ENCODE data around the gene TSC2.

The TSC2 gene

DNA sequence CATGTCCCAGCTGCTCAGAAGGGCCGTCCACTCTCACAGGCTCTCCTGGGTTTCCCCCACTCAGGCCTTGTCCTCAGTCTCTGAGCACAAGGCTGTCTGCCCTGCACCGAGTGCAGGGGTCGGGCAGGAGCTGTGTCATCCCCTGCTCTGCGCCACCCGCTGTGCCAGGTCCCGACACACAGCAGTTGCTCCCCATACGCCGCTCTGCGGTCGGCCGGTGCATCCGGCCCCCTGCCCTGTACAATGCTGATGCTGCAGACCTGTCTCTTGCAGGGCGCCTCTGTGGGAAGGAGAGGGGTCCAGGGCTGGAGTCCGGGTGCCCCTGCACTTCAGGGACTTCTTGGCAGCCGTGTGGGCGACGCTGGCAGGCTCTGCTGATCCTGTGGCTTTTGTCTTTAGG lies 6.1 kb downstream of the TSC2 start:
- Histone ChIP-seq H3K36me3 (replicated peaks) (peaks cover 18% of the 10 kb centered on the region), H3K9me3 (no peaks in the 10 kb centered on the region), H3K4me3 (no peak overlapping the region), H3K4me1 (no peaks in the 10 kb centered on the region; the same call in 1 of the 2 replicates), H3K27me3 (ENCODE audit: low read depth) (no peaks in the 10 kb centered on the region)
- no peak for DNase-seq (ENCODE audit: low spot score in 2 of 2)
- in situ Hi-C loops (cut with MboI; ENCODE audit: low sequenced_read_pairs) = no loop called here

DNA sequence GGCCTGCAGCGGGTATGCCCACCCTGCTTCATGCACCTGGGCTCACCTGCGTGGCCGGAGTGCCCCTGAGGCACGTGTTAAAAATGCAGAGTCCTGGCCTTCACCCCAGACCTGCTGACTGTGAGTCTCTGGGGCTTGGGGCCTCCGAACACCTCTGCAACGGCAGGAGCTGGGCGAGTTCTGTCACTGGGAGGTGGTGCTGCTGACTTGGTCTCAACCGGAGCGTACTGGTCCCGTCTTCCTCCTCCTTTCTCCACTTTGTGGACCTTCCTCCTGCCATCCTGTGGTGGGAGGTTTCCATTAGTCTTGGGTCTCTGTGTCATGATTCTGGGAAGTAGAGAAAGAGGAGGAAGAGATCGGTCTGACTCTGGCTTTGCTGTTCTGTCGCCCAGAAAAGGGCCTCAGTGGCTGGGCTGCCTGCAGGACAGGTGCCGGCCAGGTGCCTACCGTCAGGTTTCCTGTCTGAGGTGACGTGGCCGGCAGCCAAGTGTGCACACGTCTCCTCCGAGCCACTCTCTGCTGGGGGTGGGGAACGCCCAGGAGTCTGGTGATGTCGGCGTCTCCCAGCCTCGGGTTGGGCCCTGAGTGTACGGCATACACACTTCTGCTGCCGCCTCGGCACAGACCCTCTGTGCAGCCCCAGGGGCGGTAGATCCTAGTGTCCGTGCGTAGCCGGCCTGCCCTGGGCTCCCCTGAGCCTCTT lies 6.9 kb downstream of the TSC2 start:
- no peaks in the 10 kb centered on the region for H3K27me3 ChIP-seq (ENCODE audit: low read depth)
- in situ Hi-C loops (cut with MboI; ENCODE audit: low sequenced_read_pairs) = no loop called here
- H3K4me3 ChIP-seq = no peak overlapping the region
- no peaks in the 10 kb centered on the region for H3K4me1 ChIP-seq
- no peaks in the 10 kb centered on the region for H3K9me3 ChIP-seq
- no peak for DNase-seq (ENCODE audit: low spot score in 2 of 2)
- peaks cover 18% of the 10 kb centered on the region for H3K36me3 ChIP-seq (replicated peaks)

DNA sequence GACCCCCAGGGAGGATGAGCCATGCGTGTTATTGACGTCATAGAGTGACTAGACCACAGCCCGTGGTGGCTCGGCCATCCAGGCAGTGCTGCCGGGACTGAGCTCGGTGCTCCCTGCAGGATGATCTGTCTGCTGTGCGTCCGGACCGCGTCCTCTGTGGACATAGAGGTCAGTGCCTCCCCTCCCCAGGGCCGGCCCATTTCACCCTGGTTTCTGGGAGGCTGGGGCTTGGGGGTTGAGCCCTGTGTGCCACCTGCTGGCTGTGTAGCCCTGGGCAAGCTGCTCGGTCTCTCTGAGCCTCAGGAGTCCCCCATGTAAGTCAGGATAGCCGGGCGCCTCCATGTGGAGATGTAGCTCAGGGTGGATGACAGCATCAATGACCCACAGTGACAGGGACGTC lies 8.3 kb downstream of the TSC2 start:
- in situ Hi-C loops (cut with MboI; ENCODE audit: low sequenced_read_pairs) = no loop called here
- Histone ChIP-seq H3K27me3 (ENCODE audit: low read depth) (no peaks in the 10 kb centered on the region), H3K4me1 (no peaks in the 10 kb centered on the region), H3K9me3 (no peaks in the 10 kb centered on the region), H3K36me3 (replicated peaks) (peaks cover 18% of the 10 kb centered on the region), H3K4me3 (no peak overlapping the region)
- DNase-seq (ENCODE audit: low spot score in 2 of 2) = no peak

DNA sequence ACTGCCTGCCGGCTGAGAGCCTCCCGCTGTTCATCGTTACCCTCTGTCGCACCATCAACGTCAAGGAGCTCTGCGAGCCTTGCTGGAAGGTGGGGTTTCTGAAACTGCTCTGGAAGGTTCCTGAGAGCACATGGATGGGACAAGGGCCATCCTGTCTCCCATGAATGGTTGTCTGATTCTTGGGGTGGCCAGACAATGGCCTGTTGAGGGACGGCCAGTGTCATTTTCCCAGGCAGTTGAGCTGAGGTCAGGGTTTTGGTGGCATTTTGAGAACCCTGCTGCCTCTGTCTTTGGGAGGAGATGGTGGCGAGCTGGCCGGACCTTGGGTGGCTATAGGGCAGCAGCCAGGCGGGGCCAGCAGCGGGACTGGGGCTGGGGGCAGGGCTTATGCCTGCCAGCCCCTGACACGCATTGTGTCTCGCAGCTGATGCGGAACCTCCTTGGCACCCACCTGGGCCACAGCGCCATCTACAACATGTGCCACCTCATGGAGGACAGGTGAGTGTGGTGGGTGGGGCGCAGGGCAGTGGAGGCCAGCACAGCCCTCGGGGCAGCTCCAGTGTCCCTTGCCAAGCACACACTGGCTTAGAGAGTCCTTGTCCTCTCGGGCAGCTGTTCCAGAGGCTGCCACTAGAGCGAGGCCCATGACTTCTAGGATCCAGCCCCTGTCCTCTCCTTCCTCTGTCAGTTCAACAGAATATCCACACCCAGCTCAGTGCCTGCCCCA lies 9.1 kb downstream of the TSC2 start:
- no peaks in the 10 kb centered on the region for H3K4me1 ChIP-seq
- peaks cover 14% of the 10 kb centered on the region for H3K36me3 ChIP-seq (replicated peaks)
- in situ Hi-C loops (cut with MboI; ENCODE audit: low sequenced_read_pairs) = no loop called here
- no peaks in the 10 kb centered on the region for H3K9me3 ChIP-seq
- no peaks in the 10 kb centered on the region for H3K27me3 ChIP-seq (ENCODE audit: low read depth)
- DNase-seq (ENCODE audit: low spot score in 2 of 2) = no peak
- no peak overlapping the region for H3K4me3 ChIP-seq

DNA sequence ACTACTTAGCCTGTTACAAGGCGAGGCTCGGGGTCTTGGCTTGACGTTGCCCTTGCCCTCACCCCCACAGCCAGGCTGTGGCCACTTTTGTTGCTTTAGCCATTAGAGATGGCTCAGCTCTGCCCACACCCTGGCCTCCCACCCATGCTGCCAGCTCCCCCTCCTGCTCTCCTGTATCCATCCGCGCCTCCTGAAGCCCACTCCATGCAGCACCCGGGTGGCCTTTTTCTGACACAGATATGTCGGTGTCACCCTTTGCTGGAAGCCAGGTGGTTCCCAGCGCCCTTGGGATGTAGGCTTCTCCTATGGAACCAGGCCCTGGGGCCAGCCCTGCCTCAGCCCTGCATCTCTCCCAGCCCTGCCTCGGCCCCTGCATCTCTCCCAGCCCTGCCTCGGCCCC lies 9.7 kb downstream of the TSC2 start:
- Histone ChIP-seq H3K27me3 (ENCODE audit: low read depth) (no peaks in the 10 kb centered on the region), H3K4me1 (no peaks in the 10 kb centered on the region), H3K36me3 (replicated peaks) (peaks cover 17% of the 10 kb centered on the region), H3K4me3 (no peak overlapping the region), H3K9me3 (no peaks in the 10 kb centered on the region)
- DNase-seq (ENCODE audit: low spot score in 2 of 2) = no peak
- in situ Hi-C loops (cut with MboI; ENCODE audit: low sequenced_read_pairs) = no loop called here

DNA sequence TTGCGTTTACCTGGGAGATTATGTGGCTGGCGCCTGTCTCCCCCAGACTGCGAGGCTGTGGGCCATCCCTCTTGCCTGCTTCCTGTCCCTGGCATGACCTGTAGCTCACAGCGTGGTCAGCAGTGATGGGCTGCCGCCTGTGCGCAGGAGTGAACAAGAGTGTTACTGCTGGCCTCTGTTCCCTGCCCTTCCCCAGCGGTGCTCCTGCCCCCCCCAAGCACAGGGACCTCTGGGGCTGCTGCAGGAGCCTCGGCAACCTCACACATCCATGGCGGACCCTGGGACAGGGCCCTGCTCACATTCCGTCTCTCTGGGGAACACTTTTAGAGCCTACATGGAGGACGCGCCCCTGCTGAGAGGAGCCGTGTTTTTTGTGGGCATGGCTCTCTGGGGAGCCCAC lies 10.6 kb downstream of the TSC2 start:
- Histone ChIP-seq H3K27me3 (ENCODE audit: low read depth) (no peaks in the 10 kb centered on the region), H3K4me3 (no peak overlapping the region), H3K4me1 (no peaks in the 10 kb centered on the region), H3K36me3 (replicated peaks) (peaks cover 17% of the 10 kb centered on the region), H3K9me3 (no peaks in the 10 kb centered on the region)
- DNase-seq (ENCODE audit: low spot score in 2 of 2) = no peak
- in situ Hi-C loops (cut with MboI; ENCODE audit: low sequenced_read_pairs) = no loop called here

DNA sequence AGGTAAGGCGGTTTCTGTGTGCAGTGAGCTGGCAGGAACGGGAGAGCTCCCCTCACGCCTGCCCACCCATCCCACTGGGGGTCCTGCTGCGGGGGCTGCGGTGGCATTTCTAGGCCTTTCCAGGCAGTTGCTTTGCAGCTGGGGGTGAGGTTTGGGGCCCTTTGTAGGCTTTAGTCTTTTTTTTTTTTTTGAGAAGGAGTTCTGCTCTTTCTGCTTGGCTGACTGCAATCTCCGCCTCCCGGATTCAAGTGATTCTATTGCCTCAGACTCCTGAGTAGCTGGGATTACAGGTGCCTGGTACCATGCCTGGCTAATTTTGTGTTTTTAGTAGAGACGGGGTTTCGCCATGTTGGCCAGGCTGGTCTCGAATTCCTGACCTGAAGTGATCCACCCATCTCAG lies 11.1 kb downstream of the TSC2 start:
- H3K4me3 ChIP-seq = no peak overlapping the region
- peaks cover 14% of the 10 kb centered on the region for H3K36me3 ChIP-seq (replicated peaks)
- no peaks in the 10 kb centered on the region for H3K9me3 ChIP-seq
- in situ Hi-C loops (cut with MboI; ENCODE audit: low sequenced_read_pairs) = no loop called here
- no peak for DNase-seq (ENCODE audit: low spot score in 2 of 2)
- H3K4me1 ChIP-seq = no peaks in the 10 kb centered on the region
- H3K27me3 ChIP-seq (ENCODE audit: low read depth) = no peaks in the 10 kb centered on the region

DNA sequence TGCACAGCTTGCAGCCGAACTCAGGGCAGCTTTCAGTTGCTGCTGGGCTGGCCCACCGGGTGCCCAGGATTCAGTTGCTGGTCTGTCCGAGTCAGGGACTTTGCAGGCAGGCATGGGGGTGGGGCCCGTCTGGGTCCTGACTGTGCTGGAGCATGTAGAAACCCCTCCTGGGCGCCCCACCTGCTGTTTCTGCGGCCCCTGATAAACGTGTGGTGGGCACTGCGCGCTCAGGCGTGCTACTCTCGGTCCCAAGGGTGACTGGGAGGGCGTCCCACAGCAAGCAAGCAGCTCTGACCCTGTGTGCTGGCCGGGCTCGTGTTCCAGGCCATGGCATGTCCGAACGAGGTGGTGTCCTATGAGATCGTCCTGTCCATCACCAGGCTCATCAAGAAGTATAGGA lies 12.6 kb downstream of the TSC2 start:
- Histone ChIP-seq H3K4me1 (no peaks in the 10 kb centered on the region), H3K36me3 (replicated peaks) (peaks cover 14% of the 10 kb centered on the region), H3K27me3 (ENCODE audit: low read depth) (no peaks in the 10 kb centered on the region), H3K9me3 (no peaks in the 10 kb centered on the region), H3K4me3 (no peak overlapping the region)
- in situ Hi-C loops (cut with MboI; ENCODE audit: low sequenced_read_pairs) = no loop called here
- no peak for DNase-seq (ENCODE audit: low spot score in 2 of 2)

DNA sequence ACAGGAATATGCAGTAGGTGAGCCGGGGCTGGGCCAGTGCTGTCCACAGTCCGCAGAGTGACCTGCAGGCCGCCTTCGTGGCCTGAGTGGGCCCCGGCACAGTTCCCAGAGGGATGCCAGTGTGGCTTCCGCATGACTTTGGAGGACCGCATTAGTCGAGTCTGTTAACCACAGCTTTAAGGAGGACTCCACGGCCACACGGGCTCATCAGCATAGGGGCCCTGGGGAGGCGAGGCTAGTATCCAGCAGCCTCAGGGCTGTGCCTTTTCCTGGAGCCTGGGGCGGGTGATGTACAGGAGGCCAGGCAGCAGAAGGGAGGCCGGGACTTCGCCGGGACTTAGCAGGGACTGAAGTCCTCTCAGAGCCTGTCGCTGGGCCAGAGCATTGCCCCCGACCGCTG lies 13.2 kb downstream of the TSC2 start:
- DNase-seq (ENCODE audit: low spot score in 2 of 2) = no peak
- Histone ChIP-seq H3K4me3 (no peak overlapping the region), H3K4me1 (no peaks in the 10 kb centered on the region), H3K27me3 (ENCODE audit: low read depth) (no peaks in the 10 kb centered on the region), H3K9me3 (no peaks in the 10 kb centered on the region), H3K36me3 (replicated peaks) (peaks cover 20% of the 10 kb centered on the region)
- in situ Hi-C loops (cut with MboI; ENCODE audit: low sequenced_read_pairs) = no loop called here

DNA sequence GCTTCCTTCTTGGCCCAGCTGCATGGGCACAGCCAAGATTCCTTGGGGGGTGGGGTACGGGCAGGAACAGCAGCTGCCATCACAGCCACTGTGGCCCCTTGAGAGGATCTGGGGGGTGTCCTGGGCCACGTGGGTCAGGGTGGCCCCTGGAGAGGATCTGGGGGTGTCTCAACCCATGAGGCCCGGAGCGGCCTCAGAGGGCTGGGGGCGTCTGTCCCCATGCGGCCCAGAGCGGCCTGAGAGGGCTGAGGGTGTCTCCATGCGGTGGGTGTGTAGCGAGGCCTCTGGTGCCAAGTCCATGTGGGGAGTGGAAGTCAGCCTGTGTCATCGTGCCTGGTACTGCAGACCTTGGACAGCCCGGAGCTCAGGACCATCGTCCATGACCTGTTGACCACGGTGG lies 13.7 kb downstream of the TSC2 start:
- H3K9me3 ChIP-seq = no peaks in the 10 kb centered on the region
- H3K4me1 ChIP-seq = no peaks in the 10 kb centered on the region
- H3K27me3 ChIP-seq (ENCODE audit: low read depth) = no peaks in the 10 kb centered on the region
- in situ Hi-C loops (cut with MboI; ENCODE audit: low sequenced_read_pairs) = no loop called here
- no peak for DNase-seq (ENCODE audit: low spot score in 2 of 2)
- no peak overlapping the region for H3K4me3 ChIP-seq
- H3K36me3 ChIP-seq (replicated peaks) = peaks cover 24% of the 10 kb centered on the region

DNA sequence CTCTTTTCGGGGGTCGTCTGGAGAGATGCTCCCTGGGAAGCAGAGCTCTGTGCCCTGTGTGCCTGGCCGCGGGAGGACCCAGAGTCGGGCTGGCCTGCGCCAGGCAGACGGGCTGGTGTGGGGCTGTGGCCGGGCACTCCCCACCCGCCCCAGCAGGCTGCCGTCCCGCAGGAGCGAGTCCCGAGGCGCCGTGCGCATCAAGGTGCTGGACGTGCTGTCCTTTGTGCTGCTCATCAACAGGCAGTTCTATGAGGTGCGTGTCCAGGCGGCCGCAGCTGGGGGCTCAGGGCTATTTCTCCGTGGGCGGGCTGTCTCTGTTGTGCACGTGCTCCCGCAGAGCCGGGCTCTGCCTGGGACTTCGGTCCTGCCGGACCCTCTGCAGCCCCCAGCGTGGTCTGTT lies 15.0 kb downstream of the TSC2 start:
- in situ Hi-C loops (cut with MboI; ENCODE audit: low sequenced_read_pairs) = no loop called here
- H3K36me3 ChIP-seq (replicated peaks) = peaks cover 19% of the 10 kb centered on the region

DNA sequence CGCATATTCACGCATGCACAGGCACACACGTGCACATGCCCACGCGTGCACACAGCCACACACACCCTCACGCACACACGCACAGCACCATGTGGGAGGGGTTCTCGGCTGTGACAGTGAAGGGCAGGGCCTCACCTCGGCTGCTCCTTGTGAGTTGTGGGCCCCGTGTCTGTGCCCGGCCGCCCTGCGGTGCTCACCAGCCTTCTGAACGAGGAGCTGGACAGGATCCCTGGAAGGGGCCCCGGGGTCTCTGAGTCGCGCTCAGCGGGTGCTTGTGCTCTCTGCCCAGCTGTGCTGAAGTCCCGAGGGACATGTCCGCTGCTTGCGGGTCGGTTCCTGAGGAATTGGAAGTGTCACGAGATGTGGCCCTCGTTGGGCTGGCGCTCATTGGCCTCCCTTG lies 16.1 kb downstream of the TSC2 start:
- Histone ChIP-seq H3K4me3 (no peak overlapping the region), H3K9me3 (no peaks in the 10 kb centered on the region), H3K36me3 (replicated peaks) (peaks cover 20% of the 10 kb centered on the region), H3K27me3 (ENCODE audit: low read depth) (no peaks in the 10 kb centered on the region), H3K4me1 (no peaks in the 10 kb centered on the region)
- in situ Hi-C loops (cut with MboI; ENCODE audit: low sequenced_read_pairs) = no loop called here
- DNase-seq (ENCODE audit: low spot score in 2 of 2) = no peak

More for the DNA sequence above, 15.0 kb downstream of the TSC2 start:
- Histone ChIP-seq H3K4me1 (no peaks in the 10 kb centered on the region), H3K9me3 (no peaks in the 10 kb centered on the region), H3K27me3 (ENCODE audit: low read depth) (no peaks in the 10 kb centered on the region), H3K4me3 (no peak overlapping the region)
- no peak for DNase-seq (ENCODE audit: low spot score in 2 of 2)

DNA sequence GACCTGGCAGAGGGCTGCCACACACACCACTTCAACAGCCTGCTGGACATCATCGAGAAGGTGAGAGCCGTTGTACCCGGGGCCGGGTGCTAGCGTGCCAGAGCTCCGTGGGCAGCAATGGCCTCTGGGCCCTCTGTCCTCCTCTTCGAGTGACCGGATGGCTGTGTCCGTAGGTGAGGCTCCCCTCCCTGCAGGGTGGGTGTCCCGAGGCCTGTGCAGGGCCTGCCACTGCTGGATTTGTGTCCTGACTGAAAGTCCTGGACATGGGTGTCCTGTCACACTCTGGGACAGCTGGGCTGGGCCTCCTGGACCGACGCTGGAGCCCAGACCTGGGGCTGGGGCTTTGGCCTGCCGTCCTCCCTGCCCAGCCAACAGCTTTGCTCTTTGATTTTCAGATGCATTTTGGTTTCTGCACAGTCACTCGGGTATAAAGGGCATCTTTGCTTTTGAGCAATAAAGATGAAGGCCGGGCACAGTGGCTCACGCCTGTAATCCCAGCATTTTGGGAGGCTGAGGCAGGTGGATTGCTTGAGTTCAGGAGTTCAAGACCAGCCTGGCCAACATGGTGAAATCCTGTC lies 16.7 kb downstream of the TSC2 start:
- H3K36me3 ChIP-seq (replicated peaks) = peaks cover 22% of the 10 kb centered on the region

DNA sequence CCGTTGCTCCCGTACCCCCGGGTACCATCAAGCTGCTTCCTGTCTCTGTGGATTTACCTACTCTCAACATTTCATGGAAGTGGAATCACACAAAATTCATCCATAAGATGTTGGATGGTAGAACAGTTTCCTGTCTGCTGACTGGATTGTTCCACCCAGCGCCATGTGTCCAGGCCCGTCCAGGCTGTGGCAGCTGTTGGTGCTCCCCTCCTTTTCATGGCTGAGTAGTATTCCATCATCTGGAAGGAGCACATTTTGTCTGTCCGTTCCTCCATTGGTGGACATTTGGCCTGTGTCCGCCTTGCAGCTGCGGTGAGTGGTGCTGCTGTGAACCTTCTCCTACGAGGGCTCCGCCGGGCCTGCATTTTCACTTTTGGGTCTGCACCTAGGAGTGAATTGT lies 18.4 kb downstream of the TSC2 start:
- peaks cover 22% of the 10 kb centered on the region for H3K36me3 ChIP-seq (replicated peaks)
- H3K27me3 ChIP-seq (ENCODE audit: low read depth) = no peaks in the 10 kb centered on the region
- in situ Hi-C loops (cut with MboI; ENCODE audit: low sequenced_read_pairs) = no loop called here
- no peak for DNase-seq (ENCODE audit: low spot score in 2 of 2)
- H3K4me3 ChIP-seq = no peak overlapping the region
- no peaks in the 10 kb centered on the region for H3K9me3 ChIP-seq
- H3K4me1 ChIP-seq = no peaks in the 10 kb centered on the region

More for the DNA sequence above, 16.7 kb downstream of the TSC2 start:
- Histone ChIP-seq H3K27me3 (ENCODE audit: low read depth) (no peaks in the 10 kb centered on the region), H3K4me3 (no peak overlapping the region), H3K4me1 (no peaks in the 10 kb centered on the region), H3K9me3 (no peaks in the 10 kb centered on the region)
- in situ Hi-C loops (cut with MboI; ENCODE audit: low sequenced_read_pairs) = no loop called here
- DNase-seq (ENCODE audit: low spot score in 2 of 2) = no peak
